HUES48 (cell line): ENCODE results near the gene CUX1.

Experiments used
- H3K27ac ChIP-seq: one replicate; pipeline ENCODE4 v1.7.0; 2013; ENCODE audit warnings: low read depth, low read length, inconsistent platforms
- H3K27me3 ChIP-seq: 2 replicates; pipeline ENCODE4 v1.6.1; 2013; ENCODE audit warnings: mild to moderate bottlenecking, low read length; ENCODE audit not compliant: control insufficient read depth, insufficient read depth
- H3K36me3 ChIP-seq: 2 replicates; pipeline ENCODE4 v1.6.1; 2013; ENCODE audit warnings: low read length; ENCODE audit not compliant: control insufficient read depth, insufficient read depth
- H3K4me1 ChIP-seq: 2 replicates; pipeline ENCODE4 v1.6.1; 2013; ENCODE audit warnings: mild to moderate bottlenecking, low read length; ENCODE audit not compliant: control insufficient read depth, insufficient read depth
- H3K4me3 ChIP-seq: 2 replicates; pipeline ENCODE4 v1.5.1; 2013; ENCODE audit warnings: mild to moderate bottlenecking, low read depth, low read length
- H3K9ac ChIP-seq: 2 replicates; pipeline ENCODE4 v1.6.1; 2013; ENCODE audit warnings: mild to moderate bottlenecking, low read depth, low read length, moderate library complexity
- H3K9me3 ChIP-seq: 2 replicates; pipeline ENCODE4 v1.6.1; 2013; ENCODE audit warnings: low read length; ENCODE audit not compliant: control insufficient read depth, insufficient read depth

Gene CUX1

DNA sequence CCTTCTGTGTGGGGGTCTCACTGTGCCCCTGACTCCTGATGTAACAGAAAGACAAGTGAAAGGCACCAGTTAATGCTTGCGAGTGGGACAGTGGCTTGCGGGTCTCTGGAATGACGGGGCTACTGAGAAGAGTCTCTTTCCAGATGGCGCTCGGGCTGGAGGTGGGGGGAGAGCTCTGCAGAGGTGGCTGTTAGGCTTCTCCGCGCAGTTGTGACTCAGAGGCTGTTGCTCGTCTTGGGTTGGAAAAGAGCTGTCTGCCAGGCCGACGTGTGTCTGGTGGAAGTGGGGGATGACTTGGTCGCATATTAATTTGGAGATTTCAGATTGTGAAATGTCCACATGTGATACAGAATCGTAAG is 441.3 kb downstream of the CUX1 start:
- Histone ChIP-seq H3K9me3 (no peaks in the 10 kb centered on the region), H3K9ac (no peak overlapping the region), H3K27me3 (no peaks in the 10 kb centered on the region), H3K36me3 (no peaks in the 10 kb centered on the region), H3K4me1 (no peaks in the 10 kb centered on the region), H3K27ac (no peak overlapping the region), H3K4me3 (no peak overlapping the region)

DNA sequence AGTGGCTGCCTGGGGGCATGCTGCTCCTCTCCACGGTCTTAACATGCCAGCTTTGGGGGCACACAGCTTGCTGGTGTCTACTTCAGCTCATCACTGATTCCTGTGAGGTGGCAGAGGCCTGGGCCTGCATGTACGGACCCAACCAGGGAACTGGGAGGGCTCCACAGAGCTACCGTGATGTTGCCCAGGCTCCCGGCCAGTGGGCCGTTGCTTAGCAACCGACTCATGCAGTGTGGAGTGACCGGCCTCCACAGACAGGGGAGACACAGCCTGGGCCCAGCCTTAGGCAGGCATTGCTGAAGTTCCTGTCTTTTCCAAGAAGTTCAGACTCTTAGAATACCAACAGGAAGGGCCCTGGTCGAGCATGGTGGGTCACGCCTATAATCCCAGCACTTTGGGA is 443.4 kb downstream of the CUX1 start:
- Histone ChIP-seq H3K4me1 (no peaks in the 10 kb centered on the region), H3K4me3 (no peak overlapping the region), H3K36me3 (no peaks in the 10 kb centered on the region), H3K9me3 (no peaks in the 10 kb centered on the region), H3K9ac (no peak overlapping the region), H3K27ac (no peak overlapping the region), H3K27me3 (no peaks in the 10 kb centered on the region)

DNA sequence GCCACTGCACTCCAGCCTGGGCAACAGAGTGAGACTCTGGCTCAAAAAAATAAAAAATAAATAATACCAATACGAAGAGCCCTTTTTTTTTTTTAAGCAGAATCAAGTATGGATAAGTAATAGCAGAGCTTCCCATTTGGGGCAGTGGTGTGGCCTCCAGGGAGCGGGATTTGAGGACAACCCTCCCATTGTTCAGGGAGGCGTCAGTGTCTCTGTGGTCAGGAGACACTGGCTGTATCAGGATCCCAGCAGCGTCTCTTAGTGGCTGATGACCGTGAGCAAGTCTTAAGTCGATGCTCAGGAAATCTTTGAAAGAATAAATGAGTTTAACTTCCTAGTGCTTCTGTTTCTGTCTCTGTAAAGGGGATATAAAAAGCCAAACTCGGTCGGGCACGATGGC is 444.0 kb downstream of the CUX1 start:
- H3K4me3 ChIP-seq: no peak overlapping the region
- H3K4me1 ChIP-seq: no peaks in the 10 kb centered on the region
- H3K27ac ChIP-seq: no peak overlapping the region
- no peaks in the 10 kb centered on the region for H3K9me3 ChIP-seq
- H3K9ac ChIP-seq: no peak overlapping the region
- no peaks in the 10 kb centered on the region for H3K36me3 ChIP-seq
- no peaks in the 10 kb centered on the region for H3K27me3 ChIP-seq

DNA sequence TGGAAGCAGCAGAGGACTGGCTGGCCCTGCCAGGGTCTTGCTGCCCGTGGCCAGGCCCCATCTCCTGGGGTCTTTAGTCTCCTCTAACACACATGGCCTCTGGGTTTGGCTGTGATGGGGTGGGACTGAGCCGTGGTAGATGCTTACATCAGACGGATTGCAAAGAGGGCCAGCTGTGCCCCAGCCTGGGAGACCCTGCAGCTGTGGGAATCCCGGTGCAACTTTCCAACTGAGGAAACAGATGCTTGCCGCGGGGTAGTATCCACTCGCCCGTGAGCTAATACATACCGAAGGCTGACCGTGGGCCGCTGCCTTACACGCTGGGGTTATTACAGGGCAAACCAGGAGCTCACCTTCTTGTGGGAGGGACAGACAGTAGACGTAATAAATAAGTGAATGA is 445.1 kb downstream of the CUX1 start:
- Histone ChIP-seq H3K9ac (no peak overlapping the region), H3K9me3 (no peaks in the 10 kb centered on the region), H3K27me3 (no peaks in the 10 kb centered on the region), H3K4me1 (no peaks in the 10 kb centered on the region), H3K36me3 (no peaks in the 10 kb centered on the region), H3K27ac (no peak overlapping the region), H3K4me3 (no peak overlapping the region)

DNA sequence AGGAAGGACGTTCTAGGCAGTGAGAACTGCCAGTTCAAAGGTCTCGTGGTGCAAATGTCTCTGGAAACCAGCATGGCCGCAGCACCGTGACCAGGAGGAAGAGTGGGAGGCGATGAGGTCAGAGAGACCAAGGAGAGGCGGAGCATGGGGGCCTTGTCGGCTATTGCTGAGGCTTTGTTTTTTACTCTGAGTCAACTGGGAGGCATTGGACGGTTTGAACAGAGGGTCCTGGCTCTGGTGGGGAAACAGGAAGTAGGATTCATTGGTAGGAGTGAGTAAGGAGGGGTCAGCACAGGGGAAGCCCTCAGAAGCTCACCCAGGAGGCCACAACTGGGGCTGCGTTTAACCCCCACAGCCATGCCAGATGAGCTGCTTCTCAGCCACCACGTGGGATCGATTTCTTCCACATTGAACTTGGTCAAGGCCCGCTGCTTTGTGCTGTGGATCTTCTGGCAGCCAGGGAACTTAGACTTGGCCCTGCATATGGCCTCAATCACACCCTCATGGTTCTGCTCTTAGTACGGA is 447.0 kb downstream of the CUX1 start:
- Histone ChIP-seq H3K27me3 (no peaks in the 10 kb centered on the region), H3K4me3 (no peak overlapping the region), H3K9ac (no peak overlapping the region), H3K36me3 (no peaks in the 10 kb centered on the region), H3K9me3 (no peaks in the 10 kb centered on the region), H3K27ac (no peak overlapping the region), H3K4me1 (no peaks in the 10 kb centered on the region)

DNA sequence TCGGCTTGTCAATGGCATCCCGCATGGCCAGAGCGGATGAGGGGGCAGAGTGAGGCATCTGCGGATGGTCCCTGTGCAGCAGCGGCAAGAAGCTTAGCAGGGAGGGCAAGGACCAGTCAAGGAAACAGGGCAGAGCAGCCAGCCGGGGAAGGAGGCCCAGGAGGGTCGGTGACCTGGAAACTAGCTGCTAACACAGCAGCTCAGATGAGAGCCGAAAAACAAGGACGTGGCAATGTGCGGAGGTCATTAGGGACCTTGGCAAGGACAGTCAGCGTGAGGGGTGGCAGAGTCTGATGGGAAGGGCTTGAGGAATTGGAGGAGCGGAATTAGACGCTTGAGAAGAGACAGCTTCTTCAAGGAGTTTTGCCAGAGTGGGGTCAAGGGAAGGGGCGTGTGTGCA is 449.1 kb downstream of the CUX1 start:
- no peaks in the 10 kb centered on the region for H3K9me3 ChIP-seq
- H3K4me3 ChIP-seq: no peak overlapping the region
- no peaks in the 10 kb centered on the region for H3K4me1 ChIP-seq
- H3K27me3 ChIP-seq: no peaks in the 10 kb centered on the region
- H3K27ac ChIP-seq: no peak overlapping the region
- no peak overlapping the region for H3K9ac ChIP-seq
- no peaks in the 10 kb centered on the region for H3K36me3 ChIP-seq

DNA sequence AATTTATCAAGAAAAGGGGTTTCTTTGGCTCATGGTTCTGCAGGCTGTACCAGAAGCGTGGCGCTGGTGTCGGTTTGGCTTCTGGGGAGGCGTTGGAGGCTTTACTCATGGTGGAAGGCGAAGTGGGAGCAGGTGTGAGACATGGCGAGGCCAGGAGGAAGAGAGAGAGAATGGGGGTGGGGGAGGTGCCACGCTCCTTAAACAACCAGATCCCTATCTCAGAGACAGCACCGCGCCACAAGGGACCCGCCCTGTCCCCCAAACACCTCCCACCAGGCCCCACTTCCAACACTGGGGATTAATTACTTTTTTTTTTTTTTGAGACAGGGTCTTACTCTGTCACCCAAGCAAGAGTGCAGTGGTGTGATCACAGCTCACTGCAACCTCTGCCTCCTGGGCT is 451.2 kb downstream of the CUX1 start:
- no peaks in the 10 kb centered on the region for H3K9me3 ChIP-seq
- no peaks in the 10 kb centered on the region for H3K27me3 ChIP-seq
- no peaks in the 10 kb centered on the region for H3K4me1 ChIP-seq
- no peaks in the 10 kb centered on the region for H3K36me3 ChIP-seq
- no peak overlapping the region for H3K27ac ChIP-seq
- H3K4me3 ChIP-seq: no peak overlapping the region
- H3K9ac ChIP-seq: no peak overlapping the region

DNA sequence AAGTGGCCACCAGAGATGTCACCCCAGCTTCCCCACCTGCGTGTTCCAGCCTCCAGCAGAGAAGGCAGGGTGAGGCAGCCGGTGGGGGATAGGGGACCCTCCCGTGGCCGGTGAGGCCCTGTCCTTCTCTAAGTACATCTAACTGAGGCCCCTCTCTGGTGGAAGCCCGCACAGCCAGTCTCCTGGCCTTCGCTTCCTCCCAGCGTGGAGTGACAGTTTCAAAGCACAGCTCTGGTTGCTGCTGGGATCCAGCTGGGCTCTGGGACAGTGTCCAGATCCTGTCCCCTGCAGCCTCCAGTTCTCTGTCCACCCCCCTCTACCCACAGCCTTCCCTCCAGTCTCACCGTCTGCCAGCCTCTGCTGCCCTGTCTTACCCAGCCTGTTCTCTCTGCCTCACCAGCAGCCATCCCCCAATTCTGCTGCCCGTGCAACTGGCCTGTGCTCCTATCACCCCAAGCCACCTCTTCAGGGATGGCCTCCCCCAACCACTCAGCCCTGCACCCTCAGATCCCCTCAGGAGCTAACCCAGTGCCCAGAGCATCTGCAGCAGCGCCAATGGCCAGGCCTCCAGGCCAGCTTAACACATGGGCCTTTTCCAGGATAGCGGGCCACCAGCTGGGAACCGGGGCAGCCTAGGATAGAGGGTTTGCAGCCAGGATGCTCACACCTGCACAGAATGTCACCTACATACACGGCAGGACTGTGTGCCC is 452.9 kb downstream of the CUX1 start:
- Histone ChIP-seq H3K9me3 (no peaks in the 10 kb centered on the region), H3K9ac (no peak overlapping the region), H3K27ac (no peak overlapping the region), H3K36me3 (no peaks in the 10 kb centered on the region), H3K4me1 (no peaks in the 10 kb centered on the region), H3K27me3 (no peaks in the 10 kb centered on the region), H3K4me3 (no peak overlapping the region)

DNA sequence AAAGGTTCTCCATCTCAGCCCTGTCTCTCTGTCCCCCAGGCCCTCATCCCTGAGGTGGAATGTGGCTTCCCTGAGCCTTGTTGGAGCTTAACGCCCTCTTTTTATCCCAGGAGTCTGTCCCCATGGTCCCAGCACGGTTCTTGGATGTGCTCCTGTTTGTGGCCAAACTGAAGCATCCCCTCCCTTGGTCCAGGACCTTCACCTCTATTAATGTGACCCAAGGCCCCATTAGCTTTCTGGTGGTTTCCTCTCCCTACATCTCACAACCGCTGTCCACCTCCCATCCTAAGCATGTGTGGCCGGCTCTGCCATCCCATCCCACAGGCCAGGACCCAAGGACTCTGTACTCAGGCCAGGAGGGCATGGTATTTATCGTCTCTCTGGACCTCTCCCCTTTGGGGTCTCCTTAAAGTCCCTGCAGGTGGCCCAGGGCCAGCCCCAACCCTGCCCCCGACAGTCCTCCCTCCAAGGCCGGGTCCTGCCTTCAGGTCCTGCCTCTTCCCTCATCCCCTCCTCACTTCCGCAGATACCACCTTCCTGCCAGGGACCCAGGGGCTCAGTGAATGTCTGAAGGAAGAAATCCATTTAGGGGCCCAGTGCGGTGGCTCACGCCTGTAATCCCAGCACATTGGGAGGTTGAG is 453.9 kb downstream of the CUX1 start:
- Histone ChIP-seq H3K9me3 (no peaks in the 10 kb centered on the region), H3K9ac (no peak overlapping the region), H3K36me3 (no peaks in the 10 kb centered on the region), H3K27me3 (no peaks in the 10 kb centered on the region), H3K27ac (no peak overlapping the region), H3K4me3 (no peak overlapping the region), H3K4me1 (no peaks in the 10 kb centered on the region)

DNA sequence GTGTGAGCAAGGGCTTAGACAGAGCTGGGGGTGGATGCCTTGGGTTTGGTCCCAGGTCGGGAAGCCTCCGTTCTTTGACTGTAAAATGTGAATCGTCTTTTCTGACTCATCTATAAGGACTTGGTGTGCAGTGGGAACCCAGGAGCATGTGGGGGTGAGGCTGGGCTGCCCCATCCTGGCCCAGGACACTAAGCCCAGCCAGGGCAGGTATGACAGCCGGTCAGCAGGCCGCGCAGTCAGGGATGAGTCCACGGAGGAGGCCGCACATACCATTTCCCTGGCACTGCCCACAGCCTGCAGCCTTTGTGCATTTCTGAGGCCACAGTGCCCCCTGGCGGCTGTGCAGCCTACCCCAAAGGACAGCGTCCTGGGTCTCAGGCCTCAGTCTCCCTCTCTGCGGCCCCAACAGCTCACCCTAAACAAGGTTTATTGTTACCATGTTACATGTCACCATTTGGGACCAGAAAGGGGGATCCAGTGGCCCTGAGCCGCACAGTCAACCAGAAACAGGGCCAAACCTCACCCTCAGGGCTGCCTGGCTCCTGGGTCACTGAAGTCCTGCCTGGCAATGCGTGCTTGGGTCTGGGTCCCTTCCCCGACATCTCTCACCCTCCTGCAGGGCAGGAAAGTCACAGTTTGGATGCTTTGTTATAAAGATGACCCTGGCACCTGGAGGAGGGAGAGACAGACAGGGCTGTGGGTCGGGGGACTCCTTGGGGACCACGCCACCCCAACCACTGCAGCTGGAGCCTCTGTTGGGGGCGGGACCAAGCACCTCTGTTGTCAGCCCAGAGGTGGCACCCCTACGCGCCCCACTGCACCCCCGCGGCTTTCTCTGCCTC is 454.9 kb downstream of the CUX1 start:
- H3K27me3 ChIP-seq: no peaks in the 10 kb centered on the region
- H3K36me3 ChIP-seq: no peaks in the 10 kb centered on the region
- H3K4me1 ChIP-seq: no peaks in the 10 kb centered on the region
- no peak overlapping the region for H3K27ac ChIP-seq
- H3K4me3 ChIP-seq: no peak overlapping the region
- H3K9ac ChIP-seq: no peak overlapping the region
- no peaks in the 10 kb centered on the region for H3K9me3 ChIP-seq
